ENCODE measurements around the gene CWC27. TPM values are rescaled to one million over a fixed set of nuclear protein-coding genes. Genes with fewer than 3 reads are reported as not detected.

Gene CWC27
- total and polyA plus RNA-seq, 7 donors: 16.0 to 31.2 (median 19.3) TPM

DNA sequence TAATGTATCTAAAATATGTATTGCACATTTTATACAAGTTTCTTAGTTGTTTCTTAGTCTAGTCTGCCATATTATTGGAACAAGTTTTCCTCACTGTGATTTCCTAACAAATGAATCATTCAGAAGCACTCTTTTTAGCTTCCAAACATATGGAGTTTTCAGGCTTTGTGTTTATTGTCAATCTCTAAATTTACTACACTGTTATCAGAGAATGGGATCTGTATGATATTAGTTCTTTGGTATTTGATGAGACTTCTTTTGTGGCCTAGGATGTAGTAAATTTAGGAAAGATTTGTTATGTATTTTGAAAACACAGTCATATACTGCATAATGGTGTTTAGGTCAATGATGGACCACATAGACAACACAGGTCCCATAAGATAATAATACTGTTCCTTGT lies 25.9 kb upstream of the CWC27 start:
- no peak overlapping the region for H3K27ac ChIP-seq
- DNase-seq: no peak
- no peak for ATAC-seq
- intact Hi-C loops (cut with DNase I): no loop called here
- no peaks in the 10 kb centered on the region for H3K9me3 ChIP-seq
- H3K36me3 ChIP-seq (ENCODE audit: insufficient read depth in 1 of 2, low read depth in 1 of 2): peaks cover 0 to 28% of the 10 kb centered on the region in 2 donors
- H3K4me1 ChIP-seq: peaks cover 18% of the 10 kb centered on the region
- H3K27me3 ChIP-seq (ENCODE audit: insufficient read depth in 3 of 3, low read length in 2 of 3): no peaks in the 10 kb centered on the region
- TF ChIP-seq, protein P1, sequence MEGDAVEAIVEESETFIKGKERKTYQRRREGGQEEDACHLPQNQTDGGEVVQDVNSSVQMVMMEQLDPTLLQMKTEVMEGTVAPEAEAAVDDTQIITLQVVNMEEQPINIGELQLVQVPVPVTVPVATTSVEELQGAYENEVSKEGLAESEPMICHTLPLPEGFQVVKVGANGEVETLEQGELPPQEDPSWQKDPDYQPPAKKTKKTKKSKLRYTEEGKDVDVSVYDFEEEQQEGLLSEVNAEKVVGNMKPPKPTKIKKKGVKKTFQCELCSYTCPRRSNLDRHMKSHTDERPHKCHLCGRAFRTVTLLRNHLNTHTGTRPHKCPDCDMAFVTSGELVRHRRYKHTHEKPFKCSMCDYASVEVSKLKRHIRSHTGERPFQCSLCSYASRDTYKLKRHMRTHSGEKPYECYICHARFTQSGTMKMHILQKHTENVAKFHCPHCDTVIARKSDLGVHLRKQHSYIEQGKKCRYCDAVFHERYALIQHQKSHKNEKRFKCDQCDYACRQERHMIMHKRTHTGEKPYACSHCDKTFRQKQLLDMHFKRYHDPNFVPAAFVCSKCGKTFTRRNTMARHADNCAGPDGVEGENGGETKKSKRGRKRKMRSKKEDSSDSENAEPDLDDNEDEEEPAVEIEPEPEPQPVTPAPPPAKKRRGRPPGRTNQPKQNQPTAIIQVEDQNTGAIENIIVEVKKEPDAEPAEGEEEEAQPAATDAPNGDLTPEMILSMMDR (IDR thresholded peaks at IDR 0.05): no peak
- no peak overlapping the region for H3K4me3 ChIP-seq

GRCh38 chr5:64744914-64745313 lies 23.8 kb upstream of the CWC27 start:
- intact Hi-C loops (cut with DNase I): no loop called here
- Histone ChIP-seq H3K9me3 (no peaks in the 10 kb centered on the region), H3K4me3 (no peak overlapping the region), H3K27me3 (ENCODE audit: insufficient read depth in 3 of 3, low read length in 2 of 3) (no peaks in the 10 kb centered on the region), H3K36me3 (ENCODE audit: insufficient read depth in 1 of 2, low read depth in 1 of 2) (peaks cover 0 to 12% of the 10 kb centered on the region in 2 donors), H3K27ac (no peak overlapping the region), H3K4me1 (peaks cover 16% of the 10 kb centered on the region)
- WGBS, 3 donors: 96 to 100% (median 97%) methylated on average over 1 of the region's 1 CpG
- no peak for ATAC-seq
- TF ChIP-seq, protein P1 (IDR thresholded peaks at IDR 0.05): no peak
- DNase-seq: no peak

DNA sequence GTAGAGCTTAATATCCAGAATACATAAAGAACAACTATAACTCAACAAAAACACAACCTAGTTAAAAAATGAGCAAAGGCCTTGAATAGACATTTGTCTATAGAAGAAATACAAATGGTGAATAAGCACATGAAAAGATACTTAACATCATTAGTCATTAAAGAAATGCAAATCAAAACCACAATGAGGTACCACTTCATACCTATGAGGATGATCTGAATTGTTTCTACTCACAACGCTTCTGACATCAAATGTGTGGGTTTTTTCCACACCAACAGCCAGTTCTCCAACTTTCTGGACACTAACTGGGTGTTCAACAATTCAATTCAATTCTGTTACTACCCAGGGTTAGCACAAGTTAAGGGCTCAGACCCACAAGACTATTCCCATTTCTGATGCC lies 22.3 kb upstream of the CWC27 start:
- TF ChIP-seq, protein P1 (IDR thresholded peaks at IDR 0.05): no peak
- ATAC-seq (no peak), DNase-seq (no peak)
- Histone ChIP-seq H3K36me3 (ENCODE audit: insufficient read depth in 1 of 2, low read depth in 1 of 2) (peaks cover 0 to 1% of the 10 kb centered on the region in 2 donors), H3K27ac (no peak overlapping the region), H3K9me3 (no peaks in the 10 kb centered on the region), H3K4me1 (peaks cover 16% of the 10 kb centered on the region), H3K4me3 (no peak overlapping the region), H3K27me3 (ENCODE audit: insufficient read depth in 3 of 3, low read length in 2 of 3) (no peaks in the 10 kb centered on the region)
- intact Hi-C loops (cut with DNase I): no loop called here
- 97 to 100% (median 100%) methylated on average over 1 of the region's 1 CpG for WGBS, 3 donors

DNA sequence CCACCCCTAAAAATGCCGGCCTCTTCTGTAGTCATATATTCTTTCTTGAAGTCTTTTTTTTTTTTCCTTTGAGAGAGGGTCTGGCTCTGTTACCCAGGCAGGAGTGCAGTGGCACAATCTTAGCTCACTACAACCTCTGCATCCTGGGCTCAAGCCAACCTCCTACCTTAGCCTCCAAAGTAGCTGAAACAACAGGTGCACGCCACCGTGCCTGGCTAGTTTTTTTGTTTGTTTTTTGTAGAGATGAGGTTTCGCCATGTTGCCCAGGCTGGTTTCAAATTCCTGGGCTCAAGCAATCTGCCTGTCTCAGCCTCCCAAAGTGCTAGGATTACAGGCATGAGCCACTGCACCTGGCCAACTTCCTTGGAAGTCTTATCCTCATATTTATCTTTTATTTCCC lies 19.3 kb upstream of the CWC27 start:
- Histone ChIP-seq H3K27ac (no peak overlapping the region), H3K27me3 (ENCODE audit: insufficient read depth in 3 of 3, low read length in 2 of 3) (no peaks in the 10 kb centered on the region), H3K4me3 (no peak overlapping the region), H3K36me3 (ENCODE audit: insufficient read depth in 1 of 2, low read depth in 1 of 2) (peaks cover 0 to 24% of the 10 kb centered on the region in 2 donors), H3K9me3 (no peaks in the 10 kb centered on the region), H3K4me1 (no peaks in the 10 kb centered on the region)
- intact Hi-C loops (cut with DNase I): no loop called here
- DNase-seq (no peak), ATAC-seq (no peak)
- 40 to 60% (median 46%) methylated on average over 4 of the region's 4 CpGs for WGBS, 3 donors
- TF ChIP-seq, protein P1 (IDR thresholded peaks at IDR 0.05): no peak

DNA sequence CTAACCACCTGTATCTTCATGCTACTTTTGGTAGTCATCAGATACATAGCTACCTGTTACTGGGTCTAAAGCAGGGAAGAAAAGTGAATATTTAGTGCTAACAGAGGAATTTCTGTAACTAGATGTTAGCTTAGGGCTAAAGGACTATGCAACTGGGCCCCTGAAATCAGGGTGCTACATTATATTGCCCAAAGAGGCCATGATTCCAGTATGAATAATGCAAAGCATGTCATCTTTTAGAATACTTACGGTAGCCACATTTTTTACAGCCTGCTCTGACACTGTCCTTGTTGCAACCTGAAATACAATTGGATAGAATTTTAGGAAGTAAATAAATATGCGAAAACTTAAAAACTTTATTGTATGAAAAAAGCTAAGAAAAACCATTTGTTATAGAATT lies 14.7 kb upstream of the CWC27 start:
- Histone ChIP-seq H3K4me1 (no peaks in the 10 kb centered on the region), H3K27ac (no peak overlapping the region), H3K36me3 (ENCODE audit: insufficient read depth in 1 of 2, low read depth in 1 of 2) (peaks cover 0 to 27% of the 10 kb centered on the region in 2 donors), H3K4me3 (no peak overlapping the region), H3K27me3 (ENCODE audit: insufficient read depth in 3 of 3, low read length in 2 of 3) (no peaks in the 10 kb centered on the region), H3K9me3 (no peaks in the 10 kb centered on the region)
- TF ChIP-seq, protein P1 (IDR thresholded peaks at IDR 0.05): no peak
- 97 to 100% (median 97%) methylated on average over 2 of the region's 2 CpGs for WGBS, 3 donors
- DNase-seq (no peak), ATAC-seq (no peak)
- intact Hi-C loops (cut with DNase I): no loop called here

Measured in psoas muscle (tissue), 8 donors.